T47D (cell line): ENCODE measurements around the gene WHRN.

Source experiments
- DNase-seq, 2 experiments: peaks; one replicate each; pipeline versions ENCODE4 v3.0.0 to v3.0.0-alpha.2; 2011 to 2012; ENCODE audit warnings: low read depth in 1 of 2, low spot score in 1 of 2
- JUND ChIP-seq: IDR thresholded peaks from 2 replicates; pipeline ENCODE4 v1.6.1; 2012; ENCODE audit warnings: low read depth
- in situ Hi-C: cut with HindIII; loops from 2 replicates; pipeline ENCODE4 v1.10.0; 2016; ENCODE audit warnings: low sequenced_read_pairs, low pct_unique_long_range_greater_than_20kb

Gene WHRN

GRCh38 chr9:114482593-114482992 lies 22.7 kb downstream of the WHRN start:
- no peak for TF ChIP-seq JUND
- in situ Hi-C loops, result no loop called here
- DNase-seq, result no peak

GRCh38 chr9:114481789-114482188 lies 23.5 kb downstream of the WHRN start:
- no peak for TF ChIP-seq JUND
- in situ Hi-C loops, result no loop called here

GRCh38 chr9:114480746-114481435 lies 24.4 kb downstream of the WHRN start:
- in situ Hi-C loops, result no loop called here
- no peak for TF ChIP-seq JUND
- no peak for DNase-seq

More at GRCh38 chr9:114481789-114482188, 23.5 kb downstream of the WHRN start:
- no peak for DNase-seq

- DNase-seq, result no peak
- no peak for TF ChIP-seq JUND
- in situ Hi-C loops, result no loop called here
These were observed 26.4 kb downstream of the WHRN start for GRCh38 chr9:114478871-114479270.

- no peak for DNase-seq
- TF ChIP-seq JUND, result no peak
- in situ Hi-C loops, result no loop called here
These were observed 26.8 kb downstream of the WHRN start for GRCh38 chr9:114478459-114478858.

GRCh38 chr9:114477642-114478041 lies 27.6 kb downstream of the WHRN start:
- TF ChIP-seq JUND, result no peak
- DNase-seq, result no peak
- in situ Hi-C loops, result no loop called here

- TF ChIP-seq JUND, result no peak
- in situ Hi-C loops, result no loop called here
- DNase-seq, result no peak
These were observed 28.3 kb downstream of the WHRN start for GRCh38 chr9:114476891-114477469.

- in situ Hi-C loops, result no loop called here
- TF ChIP-seq JUND, result no peak
- DNase-seq, result no peak
These were observed 29.7 kb downstream of the WHRN start for GRCh38 chr9:114475412-114476135.

GRCh38 chr9:114474425-114474824 lies 30.8 kb downstream of the WHRN start:
- no peak for DNase-seq
- in situ Hi-C loops, result no loop called here
- no peak for TF ChIP-seq JUND

GRCh38 chr9:114473447-114473801 lies 31.8 kb downstream of the WHRN start:
- in situ Hi-C loops, result no loop called here
- TF ChIP-seq JUND, result no peak
- no peak for DNase-seq

- DNase-seq, result no peak
- in situ Hi-C loops, result no loop called here
- TF ChIP-seq JUND, result no peak
These were observed 32.4 kb downstream of the WHRN start for GRCh38 chr9:114472765-114473446.

- in situ Hi-C loops, result no loop called here
- TF ChIP-seq JUND, result no peak
- DNase-seq, result no peak
These were observed 34.1 kb downstream of the WHRN start for GRCh38 chr9:114471157-114471556.

GRCh38 chr9:114470581-114470980 lies 34.7 kb downstream of the WHRN start:
- no peak for DNase-seq
- in situ Hi-C loops, result no loop called here
- no peak for TF ChIP-seq JUND
